Measurements from ENCODE around the gene RNF2. TPM values are rescaled to one million over a fixed set of nuclear protein-coding genes. Genes with fewer than 3 reads are reported as not detected.

Gene RNF2
- total RNA-seq, 1 experiment from 2014 or later: 39.1 TPM

DNA sequence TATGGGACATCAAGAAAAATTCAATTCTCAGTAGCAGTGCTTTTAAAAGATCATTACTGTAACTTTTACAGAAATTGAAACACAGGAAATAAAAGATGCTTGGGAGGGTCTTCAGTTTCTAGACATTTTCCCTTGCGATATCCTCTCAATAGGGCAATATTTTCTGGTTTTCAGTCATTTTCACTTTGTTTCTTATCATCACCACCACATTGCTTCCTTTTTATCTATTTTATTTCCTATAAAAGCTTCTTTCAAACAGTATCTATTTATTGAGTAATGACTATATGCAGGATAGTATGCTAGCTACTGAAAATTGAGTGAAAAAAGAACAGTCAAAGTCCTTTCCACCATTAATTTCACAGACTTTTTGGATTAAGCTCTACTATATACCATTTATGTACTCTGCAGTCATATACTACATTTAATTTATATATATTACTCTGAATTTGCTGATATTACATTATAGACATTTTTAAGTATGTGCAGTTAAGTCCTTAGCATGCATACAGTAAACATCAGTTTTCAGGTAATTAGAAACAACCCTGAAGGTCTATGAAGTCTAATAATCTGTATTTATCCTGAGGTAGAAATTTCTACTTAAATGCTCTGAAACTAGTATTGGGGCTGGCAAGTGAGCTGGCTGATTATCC lies 92.7 kb downstream of the RNF2 start:
- Histone ChIP-seq H3K4me1 (ENCODE audit: control insufficient read depth in 1 of 2, insufficient read depth in 2 of 2, low read length in 2 of 2) (no peaks in the 10 kb centered on the region), H3K36me3 (ENCODE audit: control insufficient read depth in 1 of 2, insufficient read depth in 2 of 2, low read length in 2 of 2) (peaks cover 2 to 3% of the 10 kb centered on the region in 2 experiments; a peak in 2 of 4 replicates), H3K4me3 (replicated peaks in 1 of 2; ENCODE audit: low read depth in 1 of 2, low read length in 2 of 2) (no peak overlapping the region), H3K9me3 (ENCODE audit: control insufficient read depth in 1 of 2, insufficient read depth in 1 of 2, low read depth in 1 of 2, low read length in 2 of 2) (no peaks in the 10 kb centered on the region), H3K4me2 (ENCODE audit: low read length) (no peak overlapping the region), H3K9me2 (ENCODE audit: insufficient read depth) (no peaks in the 10 kb centered on the region), H4K20me1 (ENCODE audit: insufficient read depth) (no peaks in the 10 kb centered on the region), H2AFZ (ENCODE audit: low read depth, low read length, poor library complexity, severe bottlenecking) (no peak overlapping the region), H3K9ac (ENCODE audit: low read length) (no peak overlapping the region), H3K27me3 (ENCODE audit: insufficient read depth, low read length) (no peaks in the 10 kb centered on the region), H3K79me2 (ENCODE audit: insufficient read depth, low read length) (no peaks in the 10 kb centered on the region), H3K27ac (ENCODE audit: low read depth, low read length) (no peak overlapping the region)
- BruUV-seq (replicated peaks): no TSS peak
- no peak for ATAC-seq
- TF ChIP-seq, protein P1, sequence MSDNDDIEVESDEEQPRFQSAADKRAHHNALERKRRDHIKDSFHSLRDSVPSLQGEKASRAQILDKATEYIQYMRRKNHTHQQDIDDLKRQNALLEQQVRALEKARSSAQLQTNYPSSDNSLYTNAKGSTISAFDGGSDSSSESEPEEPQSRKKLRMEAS (IDR thresholded peaks at IDR 0.05): no peak
- intact Hi-C loops (cut with micrococcal nuclease): no loop called here
- POLR2A ChIA-PET: no interaction called here
- no peak for DNase-seq (ENCODE audit: low read depth, low spot score)
- RAD21 ChIA-PET (ENCODE audit: low non-redundant PET in 1 of 2, low total read pairs in 2 of 2, uncharacterized antibody in 2 of 2, unreplicated experiment in 2 of 2): no interaction called here
- CTCF ChIA-PET: no interaction called here

- DNase-seq (ENCODE audit: low read depth, low spot score): no peak
- Histone ChIP-seq H3K4me2 (ENCODE audit: low read length) (no peak overlapping the region), H3K27ac (ENCODE audit: low read depth, low read length) (no peak overlapping the region), H3K9me2 (ENCODE audit: insufficient read depth) (no peaks in the 10 kb centered on the region), H2AFZ (ENCODE audit: low read depth, low read length, poor library complexity, severe bottlenecking) (no peak overlapping the region), H3K79me2 (ENCODE audit: insufficient read depth, low read length) (no peaks in the 10 kb centered on the region), H3K9me3 (ENCODE audit: control insufficient read depth in 1 of 2, insufficient read depth in 1 of 2, low read depth in 1 of 2, low read length in 2 of 2) (no peaks in the 10 kb centered on the region), H3K27me3 (ENCODE audit: insufficient read depth, low read length) (no peaks in the 10 kb centered on the region), H3K36me3 (ENCODE audit: control insufficient read depth in 1 of 2, insufficient read depth in 2 of 2, low read length in 2 of 2) (peaks cover 0 to 7% of the 10 kb centered on the region in 2 experiments; a peak in 2 of 4 replicates), H3K4me1 (ENCODE audit: control insufficient read depth in 1 of 2, insufficient read depth in 2 of 2, low read length in 2 of 2) (no peaks in the 10 kb centered on the region), H4K20me1 (ENCODE audit: insufficient read depth) (no peaks in the 10 kb centered on the region), H3K4me3 (replicated peaks in 1 of 2; ENCODE audit: low read depth in 1 of 2, low read length in 2 of 2) (no peak overlapping the region), H3K9ac (ENCODE audit: low read length) (no peak overlapping the region)
- no peak for TF ChIP-seq JUND (IDR thresholded peaks at IDR 0.05)
- TF ChIP-seq, protein P2, sequence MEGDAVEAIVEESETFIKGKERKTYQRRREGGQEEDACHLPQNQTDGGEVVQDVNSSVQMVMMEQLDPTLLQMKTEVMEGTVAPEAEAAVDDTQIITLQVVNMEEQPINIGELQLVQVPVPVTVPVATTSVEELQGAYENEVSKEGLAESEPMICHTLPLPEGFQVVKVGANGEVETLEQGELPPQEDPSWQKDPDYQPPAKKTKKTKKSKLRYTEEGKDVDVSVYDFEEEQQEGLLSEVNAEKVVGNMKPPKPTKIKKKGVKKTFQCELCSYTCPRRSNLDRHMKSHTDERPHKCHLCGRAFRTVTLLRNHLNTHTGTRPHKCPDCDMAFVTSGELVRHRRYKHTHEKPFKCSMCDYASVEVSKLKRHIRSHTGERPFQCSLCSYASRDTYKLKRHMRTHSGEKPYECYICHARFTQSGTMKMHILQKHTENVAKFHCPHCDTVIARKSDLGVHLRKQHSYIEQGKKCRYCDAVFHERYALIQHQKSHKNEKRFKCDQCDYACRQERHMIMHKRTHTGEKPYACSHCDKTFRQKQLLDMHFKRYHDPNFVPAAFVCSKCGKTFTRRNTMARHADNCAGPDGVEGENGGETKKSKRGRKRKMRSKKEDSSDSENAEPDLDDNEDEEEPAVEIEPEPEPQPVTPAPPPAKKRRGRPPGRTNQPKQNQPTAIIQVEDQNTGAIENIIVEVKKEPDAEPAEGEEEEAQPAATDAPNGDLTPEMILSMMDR (IDR thresholded peaks at IDR 0.05 in 2 of 3, conservative IDR thresholded peaks at IDR 0.05 in 1 of 3; ENCODE audit: borderline replicate concordance in 1 of 3, insufficient read depth in 1 of 3, low read depth in 2 of 3, low read length in 2 of 3): no peak
- TF ChIP-seq EZH2phosphoT487 (IDR thresholded peaks at IDR 0.05; ENCODE audit: borderline replicate concordance): no peak
- no peak for TF ChIP-seq ZBTB33 (IDR thresholded peaks at IDR 0.05; ENCODE audit: extremely low read depth, insufficient replicate concordance, low read length)
- no peak for TF ChIP-seq POLR2A (IDR thresholded peaks at IDR 0.05; ENCODE audit: borderline replicate concordance, extremely low read depth, insufficient read depth, insufficient read length)
- no peak for TF ChIP-seq YY1 (IDR thresholded peaks at IDR 0.05; ENCODE audit: extremely low read depth, insufficient replicate concordance, low read depth, low read length)
- BruUV-seq (replicated peaks): no TSS peak
- POLR2A ChIA-PET: no interaction called here
- intact Hi-C loops (cut with micrococcal nuclease): no loop called here
- CTCF ChIA-PET: no interaction called here
- RAD21 ChIA-PET (ENCODE audit: low non-redundant PET in 1 of 2, low total read pairs in 2 of 2, uncharacterized antibody in 2 of 2, unreplicated experiment in 2 of 2): no interaction called here
- ATAC-seq: no peak
These were observed 93.9 kb downstream of the RNF2 start for GRCh38 chr1:185139246-185139645.

Measured in HCT116 (cell line).